NCI-H69 (cell line): ENCODE measurements around the gene CITED4.

Experiments used
- DNase-seq: peaks from one replicate; lab custom pipeline; 2025; lab: John Stamatoyannopoulos, UW

CITED4 gene

DNA sequence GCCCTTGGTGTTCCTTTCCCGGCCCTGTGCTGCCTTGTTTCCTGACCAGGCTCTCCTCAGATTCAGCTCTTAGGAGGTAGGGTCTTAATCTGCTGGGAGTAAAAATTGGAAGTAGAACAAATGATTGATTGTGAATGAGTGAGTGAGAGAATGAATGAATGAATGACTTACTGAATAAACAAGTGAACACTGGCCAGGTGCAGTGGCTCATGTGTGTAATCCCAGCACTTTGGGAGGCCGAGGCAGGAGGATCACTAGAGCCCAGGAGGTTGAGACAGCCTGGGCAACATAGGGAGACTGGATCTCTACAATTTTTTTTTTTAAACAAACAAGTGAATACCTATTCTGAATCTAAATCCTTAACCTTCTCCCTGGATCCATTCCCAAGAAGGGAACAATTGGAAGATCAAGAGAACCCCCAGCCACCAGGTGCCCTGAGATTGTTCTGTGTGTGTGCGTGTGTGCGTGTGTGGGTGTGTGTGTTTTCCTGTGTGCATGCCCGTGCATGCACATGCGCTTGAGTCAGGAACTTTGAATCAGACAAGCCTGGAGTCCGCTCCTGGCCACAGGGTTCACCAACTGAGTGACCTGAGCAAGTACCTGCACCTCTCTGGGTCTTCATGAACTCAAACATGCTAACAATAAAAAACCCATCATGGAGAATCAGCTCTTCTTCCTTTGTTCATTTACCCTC is 24.3 kb upstream of the CITED4 start:
- DNase-seq, result no peak

DNA sequence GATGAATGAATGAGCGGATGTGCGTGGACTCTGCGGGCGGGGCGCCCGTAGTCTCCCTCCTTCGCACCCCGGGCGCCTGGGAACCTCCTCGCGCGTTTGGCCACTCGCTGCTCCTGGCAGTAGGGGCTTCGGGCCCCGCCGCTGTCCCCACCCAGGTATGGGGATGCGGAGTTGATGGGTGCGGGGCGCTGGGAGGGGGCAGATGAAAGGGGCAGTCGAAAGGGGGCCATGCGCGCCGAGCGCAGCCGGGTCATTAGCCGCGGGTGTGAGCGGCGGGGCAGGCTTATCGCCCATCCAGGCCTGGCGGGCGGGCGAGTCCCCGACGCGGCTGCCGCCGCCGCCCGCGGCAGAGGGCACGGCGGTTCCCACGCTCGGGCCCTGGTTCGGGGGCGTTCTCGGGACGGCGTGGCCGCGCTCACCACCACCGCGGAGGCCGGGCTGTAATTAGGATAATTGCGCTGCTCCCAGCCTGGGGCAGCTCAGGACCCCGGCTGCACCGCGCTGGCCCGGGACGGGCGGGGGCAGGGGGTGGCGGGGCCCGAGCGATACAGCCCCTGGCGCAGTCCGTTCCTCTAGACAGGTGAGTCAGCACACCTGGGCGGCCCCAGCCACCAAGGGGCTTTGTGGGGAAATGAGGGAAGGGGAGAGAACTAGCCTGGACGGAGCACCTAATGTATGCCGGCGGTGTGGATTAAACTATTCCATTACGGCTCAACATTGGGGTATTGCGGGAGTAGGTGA is 22.1 kb upstream of the CITED4 start:
- DNase-seq, result no peak

DNA sequence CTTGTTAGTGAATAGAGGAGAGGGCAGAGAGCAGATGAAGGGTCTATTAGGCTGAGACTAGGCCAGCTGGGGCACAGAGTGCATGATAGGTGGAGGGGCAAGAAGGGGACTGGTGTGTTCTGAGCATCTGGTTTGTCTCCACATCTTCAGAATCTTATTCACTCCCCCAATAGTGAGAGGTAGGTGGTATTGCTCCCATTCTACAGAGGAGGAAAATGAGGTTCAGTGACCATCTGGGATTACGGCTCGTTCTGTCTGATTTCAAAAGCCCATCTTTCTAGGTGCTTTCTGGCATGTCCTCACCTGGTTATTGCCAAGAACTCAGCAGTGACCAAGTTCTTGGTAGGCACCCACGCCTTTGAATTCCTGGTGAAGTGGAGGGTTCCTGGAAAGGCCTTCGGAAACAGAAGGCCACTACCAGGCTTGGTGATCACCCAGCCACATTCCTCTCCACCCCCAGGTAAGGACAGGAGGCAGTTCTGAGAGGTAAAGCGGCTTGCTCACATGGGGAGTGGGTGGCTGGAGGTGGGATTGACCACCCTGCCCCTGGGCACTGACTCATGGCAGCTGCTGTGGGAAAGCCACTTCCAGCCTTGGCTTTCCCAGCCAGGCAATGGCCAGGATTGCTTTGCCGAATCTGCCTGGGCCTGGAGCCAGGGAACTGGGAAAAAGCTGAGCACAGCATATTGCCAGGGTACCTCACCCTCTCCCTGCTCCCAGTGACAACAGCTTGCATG is 18.8 kb upstream of the CITED4 start:
- DNase-seq, result no peak

DNA sequence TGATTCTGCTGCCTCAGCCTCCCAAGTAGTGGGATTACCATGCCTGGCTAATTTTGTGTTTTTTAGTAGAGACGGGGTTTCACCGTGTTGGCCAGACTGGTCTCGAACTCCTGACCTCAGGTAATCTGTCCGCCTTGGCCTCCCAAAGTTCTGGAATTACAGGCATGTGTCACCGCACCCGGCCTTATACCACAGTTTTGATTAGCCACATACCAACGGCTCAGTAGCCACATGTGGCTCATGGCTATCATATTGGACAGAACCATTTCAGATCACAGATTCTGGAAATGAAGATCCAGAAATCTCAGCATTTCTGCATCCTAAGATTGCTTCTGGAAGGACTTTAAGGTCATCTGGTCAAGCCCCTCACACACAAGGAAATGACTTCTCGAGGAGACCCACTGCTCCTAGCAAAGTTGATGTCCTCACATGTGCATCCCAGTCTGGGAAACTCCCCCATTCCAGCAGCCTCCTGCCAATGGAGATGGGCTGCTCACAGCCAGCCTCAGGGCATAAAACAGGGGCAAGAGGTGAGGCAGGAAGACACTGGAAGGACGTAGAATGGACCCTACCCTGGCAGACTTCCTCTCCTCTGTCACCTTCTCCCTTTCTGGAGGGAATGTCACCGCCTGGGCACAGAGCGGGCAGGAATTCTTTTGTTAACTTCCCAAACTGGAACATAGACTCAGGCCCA is 17.5 kb upstream of the CITED4 start:
- DNase-seq, result no peak

DNA sequence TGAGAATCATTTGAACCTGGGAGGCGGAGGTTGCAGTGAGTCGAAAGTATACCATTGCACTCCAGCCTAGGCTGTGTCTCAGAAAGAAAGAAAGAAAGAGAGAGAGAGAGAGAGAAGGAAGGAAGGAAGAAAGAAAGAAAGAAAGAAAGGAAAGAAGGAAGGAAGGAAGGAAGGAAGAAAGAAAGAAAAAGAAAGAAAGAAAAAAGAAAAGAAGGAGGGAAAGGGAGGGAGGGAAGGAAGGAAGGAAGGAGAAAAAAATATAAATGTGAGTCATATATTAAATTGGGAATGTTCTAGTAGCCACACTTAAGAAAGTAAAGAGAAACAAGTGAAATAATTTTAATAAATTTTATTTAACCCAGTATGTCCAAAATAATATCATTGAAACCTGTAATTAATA is 16.7 kb upstream of the CITED4 start:
- DNase-seq, result no peak

DNA sequence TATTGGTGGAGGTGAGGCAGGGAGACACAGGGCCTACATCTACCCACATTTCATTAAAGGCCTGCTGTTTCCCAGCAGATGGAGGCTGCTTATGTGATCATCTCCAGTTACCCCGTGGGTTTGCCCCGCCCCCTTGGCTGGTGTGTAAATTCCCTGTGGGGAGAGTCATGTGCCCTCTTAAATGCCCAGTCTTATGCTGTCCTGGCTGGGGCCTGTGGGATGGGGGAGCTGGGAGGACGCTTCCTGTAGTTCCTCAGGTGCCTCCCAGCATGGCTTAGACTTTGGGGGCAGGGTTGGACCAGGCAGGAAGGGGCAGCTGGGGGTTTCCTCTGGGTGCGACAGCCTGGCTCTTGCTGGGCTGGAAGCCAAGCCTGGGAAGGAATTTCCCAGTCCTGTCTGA is 15.5 kb upstream of the CITED4 start:
- peak; percentile 93 for DNase-seq

DNA sequence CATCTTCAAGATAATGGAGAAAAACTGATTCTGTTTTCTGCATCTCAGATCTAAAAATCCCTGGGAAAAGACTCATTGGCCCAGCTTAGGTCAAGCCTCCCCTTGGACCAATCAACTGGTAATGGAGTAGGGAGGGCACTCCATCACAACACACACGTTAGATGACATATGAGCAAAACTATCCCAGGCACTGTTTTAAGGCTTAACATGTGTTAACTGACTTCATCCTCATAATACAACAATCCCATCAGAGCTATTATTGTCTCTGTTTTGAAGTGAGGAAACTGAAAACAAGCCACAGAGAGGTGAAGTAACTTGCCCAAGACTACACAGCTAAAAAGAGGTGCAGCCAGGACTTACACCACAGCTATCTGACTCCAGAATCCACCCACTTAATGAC is 14.7 kb upstream of the CITED4 start:
- DNase-seq, result no peak

DNA sequence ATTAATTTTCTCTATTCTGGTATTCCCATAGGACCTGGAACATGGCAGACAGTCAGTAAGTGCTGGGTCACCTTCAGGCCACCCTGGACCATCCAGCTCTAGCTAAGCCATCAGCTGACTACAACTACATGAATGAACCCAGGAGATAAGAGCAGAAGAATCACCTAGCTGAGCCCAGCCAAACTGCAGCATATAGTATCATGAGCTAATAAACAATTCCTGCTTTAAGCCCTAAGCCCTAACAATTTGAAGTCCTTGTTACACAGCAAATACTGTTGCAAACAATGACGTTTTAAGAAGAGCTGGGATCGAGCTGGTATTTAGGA is 14.2 kb upstream of the CITED4 start:
- no peak for DNase-seq

DNA sequence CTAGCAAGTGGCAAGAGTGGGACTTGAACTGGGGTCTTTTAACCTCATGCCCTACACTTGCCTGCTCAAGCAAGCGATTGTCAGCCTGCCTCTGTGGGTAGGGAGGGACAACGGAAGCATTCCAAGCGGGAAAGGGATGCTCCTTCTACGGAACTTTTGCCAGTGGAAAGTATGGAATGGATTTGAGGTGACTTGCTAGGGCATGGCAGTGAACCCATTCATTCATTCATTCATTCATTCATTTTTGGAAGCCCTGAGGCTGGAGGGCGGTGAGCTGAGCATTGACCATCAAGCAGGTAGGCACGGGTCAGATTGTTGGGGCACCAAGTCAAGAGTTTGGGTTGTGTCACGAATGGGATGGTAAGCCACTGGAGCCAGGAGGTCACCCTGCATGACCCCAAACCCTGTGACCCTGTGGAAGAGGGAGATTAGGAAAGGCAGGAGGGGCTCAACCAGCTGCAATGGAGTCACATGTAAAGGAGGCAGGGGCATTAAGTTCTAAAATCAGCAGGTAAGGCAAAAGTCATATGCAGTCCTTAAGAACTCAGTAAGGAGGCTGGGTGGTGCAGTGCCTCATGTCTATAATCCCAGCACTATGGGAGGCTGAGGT is 11.8 kb upstream of the CITED4 start:
- no peak for DNase-seq

DNA sequence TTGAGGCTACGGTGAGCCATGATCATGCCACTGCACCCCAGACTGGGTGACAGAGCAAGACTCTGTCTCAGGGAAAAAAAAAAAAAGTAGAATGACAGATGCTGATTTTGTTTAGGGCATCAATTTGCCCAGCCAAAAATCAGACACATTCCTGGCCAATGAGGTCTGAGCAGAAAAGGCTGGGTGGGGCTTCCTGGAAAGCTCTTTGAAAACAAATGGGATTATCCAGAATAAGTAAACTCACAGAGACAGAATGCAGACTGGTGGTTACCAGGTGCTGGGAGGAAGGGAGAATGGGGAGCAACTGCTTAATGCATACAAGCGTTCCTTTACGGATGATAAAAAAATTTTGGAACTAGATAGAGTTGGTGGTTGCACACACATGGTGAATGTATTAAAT is 10.1 kb upstream of the CITED4 start:
- DNase-seq, result no peak

DNA sequence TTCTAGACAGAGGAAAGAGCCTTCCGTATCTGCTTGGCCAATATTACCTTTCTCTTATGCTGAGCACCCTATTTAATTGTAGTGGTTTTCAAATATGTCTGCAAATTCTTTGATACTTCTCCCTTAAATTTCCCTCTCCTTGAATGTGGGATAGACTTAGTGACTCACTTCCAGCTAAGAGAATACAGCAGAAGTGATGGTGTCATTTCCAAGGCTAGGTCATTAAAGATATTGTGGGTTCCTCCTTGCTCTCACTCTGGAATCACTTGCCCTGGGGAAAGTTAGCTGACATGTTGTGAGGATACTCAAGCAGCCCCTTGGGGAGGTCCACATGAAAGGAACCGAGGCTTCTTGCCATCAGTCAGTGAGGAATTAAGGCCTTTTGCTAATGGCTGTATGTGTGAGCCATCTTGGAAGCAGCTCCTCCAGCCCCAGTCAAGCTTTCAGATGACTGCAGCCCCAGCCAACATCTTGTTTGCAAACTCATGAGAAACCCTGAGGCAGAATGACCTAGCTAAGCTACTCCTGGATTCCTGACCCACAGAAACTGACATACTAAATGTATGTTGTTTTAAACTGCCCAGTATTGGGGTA is 8.1 kb upstream of the CITED4 start:
- no peak for DNase-seq

DNA sequence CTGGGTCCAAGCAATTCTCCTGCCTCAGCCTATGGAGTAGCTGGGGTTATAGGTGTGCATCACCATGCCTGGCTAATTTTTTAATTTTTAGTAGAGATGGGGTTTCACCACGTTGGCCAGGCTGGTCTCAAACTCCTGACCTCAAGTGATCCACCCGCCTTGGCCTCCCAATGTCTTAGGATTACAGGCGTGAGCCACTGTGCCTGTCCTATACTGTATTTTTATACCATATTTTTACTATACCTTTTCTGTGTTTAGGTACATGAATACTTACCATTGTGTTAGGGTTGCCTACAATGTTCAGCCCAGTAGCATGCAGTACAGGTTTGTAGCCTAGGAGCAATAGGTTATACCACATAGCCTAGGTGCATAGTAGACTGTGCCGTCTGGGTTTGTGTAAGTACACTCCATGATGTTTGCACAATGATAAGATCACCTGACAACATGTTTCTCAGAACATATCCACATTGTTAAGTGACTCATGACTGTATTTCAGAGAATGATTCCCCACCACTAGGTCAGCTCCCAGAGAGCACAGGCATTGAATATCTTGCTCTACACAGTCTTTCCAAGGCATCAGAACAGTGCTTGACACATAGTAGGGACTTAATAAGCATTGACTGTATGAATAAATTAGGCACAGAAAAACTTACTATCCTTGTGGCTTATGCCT is 6.0 kb upstream of the CITED4 start:
- peak; percentile 19 for DNase-seq

DNA sequence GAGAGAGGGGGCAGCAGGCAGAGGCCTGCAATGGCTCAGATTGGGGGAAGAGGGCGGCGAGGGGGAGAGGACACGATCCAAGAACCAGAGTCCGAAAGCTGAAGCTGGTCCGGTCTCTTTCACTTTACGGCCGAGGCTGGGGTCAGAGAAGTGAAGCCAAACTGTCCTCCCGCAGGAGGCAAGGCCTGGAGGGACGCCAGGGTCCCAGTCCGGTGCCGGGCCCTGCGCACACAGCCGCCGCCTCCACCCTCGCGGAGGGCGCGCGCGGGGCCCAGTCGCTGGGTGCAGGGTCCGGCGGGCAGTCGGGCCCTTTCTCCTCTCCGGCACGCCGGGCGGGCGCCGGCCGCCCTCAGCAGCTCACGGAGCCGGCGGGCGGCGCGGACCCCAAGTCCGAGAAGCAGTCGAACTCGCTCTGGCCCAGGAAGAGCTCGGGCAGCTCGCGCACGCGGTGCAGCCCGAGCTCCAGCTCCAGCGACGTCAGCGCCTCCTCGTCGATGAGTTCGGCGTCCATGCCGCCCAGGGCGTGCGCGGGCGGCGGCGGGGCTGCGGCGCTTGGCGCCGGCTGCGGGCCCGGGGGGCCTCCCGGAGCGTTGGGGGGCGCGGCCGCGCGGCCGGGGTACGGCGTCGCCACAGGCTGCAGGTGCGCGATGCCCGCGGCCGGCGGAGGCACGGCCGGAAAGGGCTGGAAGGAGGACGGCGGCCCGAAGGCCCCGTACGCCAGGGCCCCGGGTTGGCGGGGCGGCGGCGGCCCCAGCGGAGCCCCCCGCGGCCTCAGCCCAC is 749 bp downstream of the CITED4 start:
- DNase-seq, result peak; percentile 46

DNA sequence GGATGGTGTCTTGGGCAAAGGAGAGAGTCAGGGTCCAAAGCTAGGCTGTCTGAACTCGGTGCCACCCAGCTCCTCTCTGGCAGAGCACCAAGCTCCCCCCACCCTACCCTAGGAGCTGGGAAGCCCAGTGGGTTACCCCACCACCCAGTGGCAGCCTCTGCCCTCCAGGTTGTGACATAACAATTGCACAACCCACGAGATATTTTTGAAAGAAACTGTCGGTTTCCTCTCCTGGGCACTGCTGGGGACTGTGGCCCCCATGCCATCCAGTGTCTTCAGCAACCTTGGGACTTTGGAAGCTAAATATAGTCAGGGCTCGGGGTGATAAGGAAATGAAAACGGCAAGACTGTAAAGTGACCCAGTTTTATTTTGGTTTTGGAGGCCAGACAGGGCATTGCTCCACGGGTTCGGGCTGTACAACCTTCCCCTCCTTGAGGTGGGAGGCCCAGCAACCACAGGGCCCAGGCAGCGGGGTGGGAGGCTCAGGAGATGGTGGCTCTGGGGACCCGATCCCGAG is 1.4 kb downstream of the CITED4 start:
- DNase-seq, result no peak

DNA sequence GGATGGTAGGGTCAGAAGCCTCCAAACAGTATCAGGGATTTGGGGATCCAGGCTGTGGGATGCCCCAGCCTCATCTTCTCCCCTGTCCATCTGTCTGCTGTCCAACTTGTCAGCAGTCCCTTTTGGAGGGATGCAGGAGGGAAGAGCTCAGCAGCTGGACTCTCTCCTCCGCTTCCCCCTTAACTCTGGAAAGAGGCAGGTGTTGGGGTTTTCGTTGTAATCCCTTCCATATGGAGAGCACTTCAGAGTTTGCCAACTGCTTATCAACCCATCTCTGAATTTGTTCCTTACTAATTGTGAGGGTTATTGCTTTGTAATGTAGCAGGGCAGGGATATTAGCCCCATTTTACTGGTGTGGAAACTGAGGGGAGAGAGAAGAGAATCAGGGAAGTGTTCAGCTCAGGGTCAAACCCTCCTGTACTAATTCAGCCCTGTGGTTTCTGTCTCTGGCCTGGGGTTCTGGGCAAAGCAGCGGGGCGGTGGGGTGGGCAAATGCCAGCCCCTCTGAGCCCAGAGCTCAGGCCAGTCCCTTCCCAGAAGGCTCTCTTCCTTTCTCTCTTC is 3.2 kb downstream of the CITED4 start:
- DNase-seq, result no peak

DNA sequence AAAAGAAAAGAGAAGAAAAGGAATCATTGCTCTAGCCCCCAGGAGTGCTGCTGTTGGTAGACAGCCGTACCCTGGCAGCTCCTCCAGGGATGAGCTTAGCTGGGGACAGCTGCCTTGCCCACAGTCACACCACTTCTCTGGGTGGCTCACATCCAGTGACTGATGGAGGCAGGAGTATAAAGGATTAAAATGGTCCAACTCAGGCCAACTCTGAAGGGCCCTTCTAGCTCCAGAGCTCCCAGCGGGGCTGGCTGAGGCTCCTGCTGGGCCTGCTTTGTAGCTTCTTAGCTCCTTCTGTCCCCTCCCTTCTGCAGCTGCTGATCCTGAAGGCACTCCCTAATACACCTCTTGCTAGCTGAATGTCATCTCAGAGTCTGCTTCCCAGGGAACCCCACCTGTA is 4.4 kb downstream of the CITED4 start:
- peak; percentile 25 for DNase-seq

DNA sequence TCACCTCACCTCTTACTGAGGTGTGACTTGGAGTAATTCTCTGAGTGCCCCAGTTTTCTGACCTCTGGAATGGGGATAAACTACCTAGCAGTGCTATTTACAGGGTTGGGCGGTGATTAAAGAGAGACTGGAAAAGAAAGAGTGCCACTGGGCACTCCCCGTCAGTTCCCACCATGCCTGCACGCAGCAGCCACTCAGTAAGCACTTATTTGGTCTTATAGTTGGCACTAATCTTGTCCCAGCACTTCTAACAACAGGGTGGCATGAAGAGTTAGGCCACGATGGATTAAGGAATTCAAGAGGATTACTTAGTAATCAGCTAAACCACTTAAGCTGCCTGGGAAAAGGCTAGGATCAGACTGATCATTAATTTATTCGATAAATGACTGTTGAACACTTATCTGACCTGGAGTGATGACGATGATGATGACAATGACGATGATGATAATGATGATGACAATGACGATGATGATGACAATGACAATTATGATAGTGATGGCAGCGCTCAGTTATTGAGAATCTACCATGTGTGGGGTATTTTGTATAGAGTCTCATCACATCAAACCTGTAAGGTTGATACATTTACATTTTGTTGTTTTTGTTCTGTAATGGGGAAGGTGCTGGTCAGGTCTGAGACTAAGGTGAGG is 5.4 kb downstream of the CITED4 start:
- no peak for DNase-seq

DNA sequence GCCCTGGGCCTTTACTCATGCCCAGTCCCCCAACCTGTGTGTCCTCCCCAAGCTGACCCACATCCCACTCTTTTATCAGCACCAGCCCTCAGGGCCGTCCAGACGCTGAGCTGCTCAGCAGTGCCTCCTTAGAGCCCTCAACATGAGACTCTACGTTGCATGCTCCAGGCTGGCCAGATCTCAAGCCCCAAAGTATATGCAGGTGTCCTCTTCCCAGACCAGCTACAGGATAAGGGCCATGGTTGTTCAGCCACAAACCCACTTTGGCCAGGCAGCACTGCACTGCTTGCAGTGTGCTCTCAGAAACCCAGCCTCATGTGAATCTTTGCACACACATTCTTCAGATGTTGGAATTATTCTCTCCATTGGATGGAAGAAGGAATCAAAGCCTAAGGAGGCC is 6.0 kb downstream of the CITED4 start:
- no peak for DNase-seq

DNA sequence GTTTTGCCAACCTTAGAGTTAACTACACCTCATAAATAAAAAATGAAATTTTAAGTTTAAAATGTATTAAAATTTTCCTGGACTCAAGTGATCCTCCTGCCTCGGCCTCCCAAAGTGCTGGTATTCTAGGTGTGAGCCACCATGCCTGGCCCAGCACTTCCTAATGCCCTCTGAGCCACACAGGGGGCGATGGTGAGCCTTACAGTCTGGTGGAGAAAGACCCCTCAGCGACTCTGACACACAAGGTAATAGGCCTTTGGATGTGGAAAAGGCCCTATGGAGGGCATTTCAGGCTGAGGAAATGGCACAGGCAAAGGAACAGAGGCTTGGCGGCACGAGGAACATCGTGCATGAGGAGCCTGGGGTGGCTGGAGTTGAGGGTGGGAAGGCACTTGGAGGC is 6.7 kb downstream of the CITED4 start:
- peak; percentile 23 for DNase-seq

DNA sequence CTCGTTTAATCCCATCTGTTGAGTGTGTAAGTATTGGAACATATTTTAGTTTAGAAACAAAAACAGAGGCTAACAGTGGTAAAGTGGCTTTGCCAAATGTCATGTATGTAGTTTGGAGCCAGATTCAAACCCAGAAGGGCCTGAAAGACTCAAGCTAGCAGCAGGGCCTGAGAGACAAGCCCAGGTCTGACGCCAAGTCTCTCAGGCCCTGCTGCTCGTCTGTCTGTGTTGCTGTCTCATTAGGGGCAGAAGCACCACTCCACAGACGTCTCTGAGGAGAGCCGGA is 8.3 kb downstream of the CITED4 start:
- DNase-seq, result no peak
